Heart left ventricle (tissue), 16 donors: ENCODE data around the gene LIN9. TPM values are rescaled to one million over a fixed set of nuclear protein-coding genes. Genes with fewer than 3 reads are reported as not detected.

Experiments
- ATAC-seq, 4 donors: fragments of 200-7000 bp; cut with Tn5 transposase; one replicate each; pipeline ENCODE4 v1.9.1; 2020 to 2022; ENCODE audit warnings: moderate library complexity in 4 of 4, mild to moderate bottlenecking in 3 of 4, moderate number of reproducible peaks in 1 of 4
- DNase-seq, 5 donors: peaks; one replicate each; pipeline ENCODE4 v3.0.0-alpha.2; 2020
- H3K27ac ChIP-seq, 12 donors: fragments of 200-600 bp; sonication (generic) in 4 of 12; one replicate each; pipeline versions ENCODE4 v1.5.0 to v1.8.0; 2016 to 2022; ENCODE audit warnings: mild to moderate bottlenecking in 2 of 12
- H3K27me3 ChIP-seq, 9 donors: fragments of 200-600 bp; sonication (generic) in 2 of 9; one replicate each; pipeline versions ENCODE4 v1.5.1 to v1.8.0; 2016 to 2022; ENCODE audit warnings: mild to moderate bottlenecking in 3 of 9
- H3K36me3 ChIP-seq, 9 donors: fragments of 200-600 bp; sonication (generic) in 2 of 9; one replicate each; pipeline versions ENCODE4 v1.5.0 to v1.8.0; 2018 to 2022; ENCODE audit warnings: mild to moderate bottlenecking in 2 of 9
- H3K4me1 ChIP-seq, 12 donors: fragments of 200-600 bp; sonication (generic) in 4 of 12; one replicate each; pipeline versions ENCODE4 v1.5.0 to v1.8.0; 2016 to 2022; ENCODE audit warnings: mild to moderate bottlenecking in 3 of 12
- H3K4me3 ChIP-seq, 12 donors: fragments of 200-600 bp; sonication (generic) in 4 of 12; one replicate each; pipeline versions ENCODE4 v1.5.0 to v1.8.0; 2017 to 2022; ENCODE audit warnings: mild to moderate bottlenecking in 9 of 12, moderate library complexity in 4 of 12
- H3K9me3 ChIP-seq, 12 donors: fragments of 200-600 bp; sonication (generic) in 4 of 12; one replicate each; pipeline versions ENCODE4 v1.5.0 to v1.8.0; 2016 to 2022; ENCODE audit warnings: mild to moderate bottlenecking in 1 of 12
- POLR2A ChIP-seq, 2 donors: fragments of 450-650 bp; IDR thresholded peaks; one replicate each; pipeline ENCODE4 v1.6.1; 2017; ENCODE audit warnings: antibody characterized with exemption in 2 of 2, mild to moderate bottlenecking in 2 of 2, moderate library complexity in 2 of 2
- WGBS, 4 donors: extraction: QIAGEN DNeasy Blood & Tissue Kit in 2 of 4; methylation state at CpG; one replicate each; pipeline versions ENCODE4 v1.1.5 to v1.1.7; 2013 to 2018; 5-methylcytosine and 5-hydroxymethylcytosine counted together
- intact Hi-C, 10 donors: fragments of 100-400 bp; cut with DNase I; formaldehyde crosslinking; loops; one replicate each; pipeline versions ENCODE4 v1.11.1 to v1.14.2; 2022
- polyA plus RNA-seq, 2 donors: library from polyadenylated mRNA; stranded (reverse); fragments of 200-250 nt; gene quantifications; one replicate each; pipeline ENCODE4 v1.2.3, GENCODE V29; 2013
- total RNA-seq, 9 donors: library from RNA; depleted of rRNA in 2 of 9; stranded (reverse); fragments of >200 nt in 2 of 9; fragmentation: NEBNext Ultra II Directional in 3 of 9; extraction: Animal tissue kit (Norgen Biotek cat#: 25700) in 3 of 9; gene quantifications; one replicate each; pipeline versions ENCODE4 v1.1.0 to v1.2.4, GENCODE V29; 2016 to 2023
- TF ChIP-seq, protein P1 (sequence below), 12 donors: fragments of 200-600 bp; sonication (generic) in 4 of 12; IDR thresholded peaks; one replicate each; pipeline versions ENCODE4 v1.5.0 to v1.8.0; 2018 to 2022; ENCODE audit warnings: antibody characterized with exemption in 12 of 12, mild to moderate bottlenecking in 5 of 12
- donor health status: ischemic (EF 13 %, LVEDD 7.1; RV severe dilation, severe dysfunction).
- donor health status: healthy with polysubstance abuse.
- donor health status: DM: no; HTN: yes; CAD: no.
- donor health status: DM: no; HTN: no; CAD: no.
- donor health status: ischemic (EF 25% LVEDD 6.9; RV normal size, moderate dysfunction).
- donor health status: ischemic (EF 25% LVEDD 5.7; RV mildly dilated, moderate dysfunction).
- donor health status: healthy.
- donor health status: DM: yes; HTN: yes; CAD: no.
- donor health status: ischemic (EF 35%, LVEDD 5.7; RV mildly dilated, moderate dysfunction).
- donor health status: nonischemic (EF 11% LVEDD 7.7; RV severe dilation, severe dysfunction).
- donor health status: DM: yes; HTN: yes; CAD: no.
- donor health status: PGD.
- donor health status: ischemic (EF 29% LVEDD 5.4; RV normal size, mild dysfunction).
- donor health status: nonischemic (EF 23%, LVEDD 6.1; RV moderate dilation, normal function).

The LIN9 gene
- total and polyA plus RNA-seq, 11 donors, result 10.9 to 21.0 (median 17.7) TPM

GRCh38 chr1:226233806-226234205 is 75.2 kb downstream of the LIN9 start:
- peaks cover 0 to 94% (median 29%) of the 10 kb centered on the region in 9 donors for H3K36me3 ChIP-seq
- H3K27ac ChIP-seq, result no peak overlapping the region
- DNase-seq, result no peak
- no peaks in the 10 kb centered on the region for H3K27me3 ChIP-seq
- no peak overlapping the region for H3K4me3 ChIP-seq
- TF ChIP-seq, protein P1, sequence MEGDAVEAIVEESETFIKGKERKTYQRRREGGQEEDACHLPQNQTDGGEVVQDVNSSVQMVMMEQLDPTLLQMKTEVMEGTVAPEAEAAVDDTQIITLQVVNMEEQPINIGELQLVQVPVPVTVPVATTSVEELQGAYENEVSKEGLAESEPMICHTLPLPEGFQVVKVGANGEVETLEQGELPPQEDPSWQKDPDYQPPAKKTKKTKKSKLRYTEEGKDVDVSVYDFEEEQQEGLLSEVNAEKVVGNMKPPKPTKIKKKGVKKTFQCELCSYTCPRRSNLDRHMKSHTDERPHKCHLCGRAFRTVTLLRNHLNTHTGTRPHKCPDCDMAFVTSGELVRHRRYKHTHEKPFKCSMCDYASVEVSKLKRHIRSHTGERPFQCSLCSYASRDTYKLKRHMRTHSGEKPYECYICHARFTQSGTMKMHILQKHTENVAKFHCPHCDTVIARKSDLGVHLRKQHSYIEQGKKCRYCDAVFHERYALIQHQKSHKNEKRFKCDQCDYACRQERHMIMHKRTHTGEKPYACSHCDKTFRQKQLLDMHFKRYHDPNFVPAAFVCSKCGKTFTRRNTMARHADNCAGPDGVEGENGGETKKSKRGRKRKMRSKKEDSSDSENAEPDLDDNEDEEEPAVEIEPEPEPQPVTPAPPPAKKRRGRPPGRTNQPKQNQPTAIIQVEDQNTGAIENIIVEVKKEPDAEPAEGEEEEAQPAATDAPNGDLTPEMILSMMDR (IDR thresholded peaks at IDR 0.05), result no peak
- TF ChIP-seq POLR2A (IDR thresholded peaks at IDR 0.05), result no peak
- 89 to 92% (median 91%) methylated on average over 3 of the region's 3 CpGs for WGBS, 4 donors
- no peaks in the 10 kb centered on the region for H3K9me3 ChIP-seq
- no peaks in the 10 kb centered on the region for H3K4me1 ChIP-seq
- no peak for ATAC-seq
- intact Hi-C loops, result no loop called here

DNA sequence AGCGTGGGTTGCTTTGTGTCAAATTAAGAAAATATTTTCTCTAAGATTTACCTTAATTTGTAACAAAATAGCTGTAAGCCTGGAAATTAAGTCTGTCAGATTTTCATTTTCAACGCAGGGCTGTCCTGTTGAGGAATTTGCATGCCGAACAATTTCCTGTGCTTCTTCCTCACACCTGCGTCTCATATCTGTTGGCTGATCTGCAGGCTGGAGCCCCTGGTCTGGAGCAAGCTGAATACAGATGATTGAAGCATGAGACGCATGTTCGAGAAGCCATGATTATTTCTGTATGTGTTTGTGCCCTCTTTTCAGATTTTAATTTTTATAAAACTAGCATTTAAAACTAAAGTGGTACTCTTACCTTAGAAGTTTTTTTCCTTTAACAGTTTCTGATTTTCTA is 75.7 kb downstream of the LIN9 start:
- no peaks in the 10 kb centered on the region for H3K9me3 ChIP-seq
- DNase-seq (no peak), ATAC-seq (no peak)
- intact Hi-C loops, result no loop called here
- TF ChIP-seq, protein P1 (IDR thresholded peaks at IDR 0.05), result no peak
- no peak for TF ChIP-seq POLR2A (IDR thresholded peaks at IDR 0.05)
- no peaks in the 10 kb centered on the region for H3K27me3 ChIP-seq
- 80 to 86% (median 84%) methylated on average over 6 of the region's 6 CpGs for WGBS, 4 donors
- peaks cover 0 to 89% (median 26%) of the 10 kb centered on the region in 9 donors for H3K36me3 ChIP-seq
- H3K27ac ChIP-seq, result no peak overlapping the region
- no peak overlapping the region for H3K4me3 ChIP-seq
- no peaks in the 10 kb centered on the region for H3K4me1 ChIP-seq

DNA sequence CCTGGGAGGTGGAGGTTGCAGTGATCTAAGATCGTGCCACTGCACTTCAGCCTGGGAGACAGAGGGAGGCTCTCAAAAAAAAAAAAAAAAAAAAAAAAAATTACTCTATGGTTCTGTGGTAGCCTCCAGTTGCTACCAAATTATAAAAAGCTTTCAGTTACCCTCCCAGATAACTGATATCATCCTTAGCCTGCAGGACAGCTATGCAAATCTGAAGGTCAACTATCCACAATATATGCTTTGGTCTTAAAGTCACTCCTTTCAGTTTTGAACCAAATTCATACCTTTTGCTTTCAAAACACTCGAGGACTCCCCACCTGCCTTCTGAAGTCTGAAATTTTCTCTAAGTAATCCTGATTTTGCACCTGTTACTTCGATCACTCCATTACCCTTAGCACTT is 82.4 kb downstream of the LIN9 start:
- 89 to 96% (median 93%) methylated on average over 3 of the region's 3 CpGs for whole genome bisulfite sequencing, 4 donors
- no peaks in the 10 kb centered on the region for H3K9me3 ChIP-seq
- intact Hi-C loops, result no loop called here
- H3K27ac ChIP-seq, result no peak overlapping the region
- H3K4me3 ChIP-seq, result no peak overlapping the region
- ATAC-seq, result no peak
- H3K4me1 ChIP-seq, result peaks cover 0 to 12% (median 3%) of the 10 kb centered on the region in 12 donors
- peaks cover 0 to 26% (median 8%) of the 10 kb centered on the region in 9 donors for H3K27me3 ChIP-seq
- TF ChIP-seq, protein P1 (IDR thresholded peaks at IDR 0.05), result no peak
- no peak for TF ChIP-seq POLR2A (IDR thresholded peaks at IDR 0.05)
- peaks cover 0 to 26% (median 6%) of the 10 kb centered on the region in 9 donors for H3K36me3 ChIP-seq
- no peak for DNase-seq

GRCh38 chr1:226223786-226224244 is 85.1 kb downstream of the LIN9 start:
- Histone ChIP-seq H3K4me3 (peak overlapping the region in 11 of 12 donors; percentile 30 to 61 (median 51)), H3K27me3 (peaks cover 0 to 26% (median 8%) of the 10 kb centered on the region in 9 donors), H3K27ac (no peak overlapping the region), H3K36me3 (no peaks in the 10 kb centered on the region), H3K9me3 (no peaks in the 10 kb centered on the region), H3K4me1 (peaks cover 0 to 12% (median 3%) of the 10 kb centered on the region in 12 donors)
- TF ChIP-seq, protein P1 (IDR thresholded peaks at IDR 0.05), result no peak
- TF ChIP-seq POLR2A (IDR thresholded peaks at IDR 0.05), result no peak
- ATAC-seq, result peak in 1 of 4 donors; percentile 29
- 1 to 2% (median 2%) methylated on average over 30 to 55 of the region's 55 CpGs for WGBS, 4 donors
- intact Hi-C loops, result no loop called here
- peak in 1 of 5 donors; percentile 70 for DNase-seq
